GM18508 (cell line): ENCODE data around the gene UNK.
"Not testable (repeated sequence)": the region's sequence is repeated elsewhere in the genome, so short reads cannot be mapped to it uniquely, and the experiment has no call there.

Experiments
- ATAC-seq: cut with Tn5 transposase; IDR thresholded peaks from one replicate; pipeline ENCODE4 v1.9.1; 2021; ENCODE audit warnings: moderate number of reproducible peaks; ENCODE audit not compliant: insufficient read depth, unreplicated experiment

UNK gene

DNA sequence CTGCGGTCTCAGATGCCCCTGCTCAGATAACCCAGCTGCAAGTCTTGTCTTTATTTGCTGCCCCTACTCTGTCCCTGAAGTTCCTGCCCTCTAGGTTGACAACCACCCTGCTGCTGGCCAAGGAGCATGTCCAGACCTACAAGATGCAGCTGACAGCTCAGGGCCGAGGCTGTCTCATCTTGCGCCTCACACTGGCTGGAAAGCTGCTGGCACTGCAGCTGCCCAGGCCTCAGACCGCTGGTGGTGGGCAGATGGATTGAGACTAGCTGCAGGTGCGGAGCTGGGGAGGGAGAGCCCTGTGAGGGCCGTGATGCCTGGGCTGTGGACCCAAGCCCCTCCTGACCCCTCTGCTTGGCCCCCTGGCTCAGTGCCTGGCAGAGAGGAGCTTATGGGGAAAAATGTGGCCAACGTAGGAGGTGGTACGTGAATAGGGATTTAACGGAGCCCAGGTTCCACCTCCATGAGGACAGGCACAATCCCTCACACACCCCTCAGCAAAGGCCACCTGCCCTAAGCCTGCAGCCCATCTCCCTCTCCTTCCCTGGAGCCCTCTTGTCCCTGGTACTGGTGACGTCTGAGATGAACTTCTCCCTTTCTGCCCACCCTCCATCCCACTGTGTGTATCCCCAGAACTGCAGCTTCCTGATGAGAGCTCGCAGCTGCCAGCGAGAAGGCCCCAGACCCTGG is 11.3 kb upstream of the UNK start:
- ATAC-seq, result no peak

DNA sequence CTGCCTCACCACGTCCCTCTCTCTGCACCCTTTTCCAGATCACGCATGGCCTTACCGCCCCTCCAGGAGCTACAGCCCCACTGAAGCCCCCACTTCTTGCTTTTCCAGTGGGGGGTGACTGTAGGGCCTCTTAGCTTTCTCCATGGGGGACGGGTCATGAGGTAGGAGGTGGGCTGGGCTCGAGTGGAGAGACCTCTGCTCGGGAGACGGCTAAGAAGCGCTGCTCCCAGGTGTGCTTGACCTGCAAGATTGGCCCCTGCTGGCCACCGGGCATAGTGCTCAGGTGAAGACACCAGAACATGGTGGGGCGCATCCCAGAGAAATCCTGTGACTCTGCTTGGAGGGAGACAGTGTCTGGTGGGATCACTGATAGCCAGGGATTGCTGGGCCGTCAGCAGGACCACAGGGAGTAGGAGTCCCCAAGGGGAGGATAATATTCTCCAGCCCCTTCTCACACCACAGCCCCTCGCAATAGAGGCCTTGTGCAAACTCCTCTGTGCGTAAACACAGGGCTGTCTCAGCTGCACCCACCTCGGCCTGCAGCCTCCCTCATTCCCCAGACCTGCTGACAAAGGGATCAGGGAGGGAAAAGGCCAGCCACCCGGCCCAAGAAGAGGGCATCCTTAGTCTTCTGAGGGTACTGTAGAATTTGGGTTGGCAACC is 10.7 kb upstream of the UNK start:
- no peak for ATAC-seq

DNA sequence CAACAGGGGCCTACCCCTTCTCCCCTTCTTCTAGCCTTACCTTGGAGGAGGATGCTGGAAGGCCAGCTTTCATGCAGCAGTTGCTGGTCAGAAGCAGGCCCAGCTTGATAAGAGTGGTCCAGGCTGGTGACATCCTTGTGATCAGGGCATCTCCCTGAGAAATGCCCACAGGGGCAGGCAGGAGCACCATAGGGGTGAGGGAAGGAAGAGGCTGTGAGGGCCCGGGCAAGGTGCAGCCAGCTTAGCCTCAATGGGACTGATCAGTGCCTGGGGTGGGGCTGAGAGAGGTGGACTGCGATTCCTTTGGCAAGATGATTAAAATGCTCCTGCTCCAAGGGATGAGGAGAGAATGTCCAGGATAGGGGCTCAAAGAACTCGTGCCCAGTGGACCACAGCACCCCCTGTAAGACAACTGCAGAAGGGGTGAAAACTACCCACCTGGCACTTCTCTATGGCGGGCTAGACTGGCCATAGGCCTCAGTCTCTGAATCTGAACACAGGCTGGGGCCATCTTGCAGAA is 10.1 kb upstream of the UNK start:
- ATAC-seq, result no peak

DNA sequence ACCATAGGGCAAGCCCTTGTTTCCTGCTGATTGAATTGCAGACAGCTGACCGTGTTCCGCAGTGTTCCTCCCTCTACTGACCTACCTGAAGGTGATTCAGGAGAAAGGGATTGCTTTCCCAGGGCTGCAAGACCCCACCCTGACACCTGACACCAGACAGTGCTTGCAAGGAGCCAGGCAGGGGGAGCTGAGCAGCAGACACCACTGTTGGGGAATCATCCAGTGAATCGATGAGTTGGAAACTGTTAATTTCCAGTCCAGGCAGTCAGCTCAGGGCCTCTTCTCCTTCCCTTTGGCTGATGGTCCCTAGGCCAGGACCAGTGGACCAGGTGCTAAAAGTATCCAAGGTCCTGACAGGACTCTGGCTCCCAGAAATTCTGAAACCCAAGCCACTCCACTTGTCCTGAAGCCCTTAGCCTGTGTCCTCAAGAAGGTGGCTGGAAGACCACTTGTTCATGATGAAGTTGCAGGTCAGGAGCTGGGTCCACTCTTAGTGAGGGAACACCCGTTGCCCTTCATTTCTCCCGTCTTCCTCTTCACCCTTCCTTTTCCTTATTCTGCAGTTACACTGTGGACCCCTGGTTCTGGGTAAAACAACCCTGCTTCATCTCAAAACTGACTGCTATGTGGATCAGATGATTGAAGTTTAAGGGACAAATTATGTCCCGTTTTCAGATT is 9.5 kb upstream of the UNK start:
- ATAC-seq, result no peak

DNA sequence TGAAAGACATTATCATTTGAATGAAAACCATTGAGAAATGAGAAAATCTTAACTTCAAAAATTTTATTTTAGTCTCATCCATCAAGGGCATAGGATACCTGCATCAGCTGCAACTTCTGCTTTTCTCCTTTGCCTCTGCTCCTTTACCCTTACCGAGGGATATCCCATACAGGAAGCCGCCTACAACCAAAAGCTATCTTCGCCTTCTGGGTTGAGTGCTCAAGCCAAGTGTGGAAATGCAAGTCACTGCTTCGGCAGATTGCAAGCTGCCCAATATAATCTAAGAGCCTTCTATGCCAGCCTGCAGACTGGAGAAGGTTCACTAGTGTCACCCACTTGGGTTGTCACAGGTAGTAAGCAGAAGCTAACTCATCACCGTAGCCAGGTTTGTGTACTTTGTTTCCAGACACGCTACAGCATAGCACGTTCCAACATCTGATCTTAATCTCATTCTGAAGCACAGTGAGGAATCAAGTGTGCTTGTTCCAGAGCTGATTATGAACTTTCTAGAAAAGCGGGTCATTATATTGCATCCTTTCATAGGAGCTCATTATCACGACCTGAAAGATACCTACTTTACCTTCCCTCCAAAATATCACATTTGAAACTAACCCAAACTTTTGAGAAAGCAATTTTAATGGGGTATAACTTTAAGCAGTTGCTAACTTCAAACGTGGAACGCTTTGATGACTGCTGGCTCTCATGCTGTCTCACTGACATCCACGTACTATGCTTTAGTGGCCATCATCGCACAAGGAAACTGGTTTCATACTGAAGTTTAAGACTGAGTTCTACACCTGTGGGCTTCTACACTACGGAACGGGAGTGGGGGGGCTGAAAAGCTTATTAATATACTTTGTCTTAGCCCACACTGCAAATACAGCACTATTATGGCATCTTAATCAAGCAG is 8.0 kb upstream of the UNK start:
- ATAC-seq, result no peak

DNA sequence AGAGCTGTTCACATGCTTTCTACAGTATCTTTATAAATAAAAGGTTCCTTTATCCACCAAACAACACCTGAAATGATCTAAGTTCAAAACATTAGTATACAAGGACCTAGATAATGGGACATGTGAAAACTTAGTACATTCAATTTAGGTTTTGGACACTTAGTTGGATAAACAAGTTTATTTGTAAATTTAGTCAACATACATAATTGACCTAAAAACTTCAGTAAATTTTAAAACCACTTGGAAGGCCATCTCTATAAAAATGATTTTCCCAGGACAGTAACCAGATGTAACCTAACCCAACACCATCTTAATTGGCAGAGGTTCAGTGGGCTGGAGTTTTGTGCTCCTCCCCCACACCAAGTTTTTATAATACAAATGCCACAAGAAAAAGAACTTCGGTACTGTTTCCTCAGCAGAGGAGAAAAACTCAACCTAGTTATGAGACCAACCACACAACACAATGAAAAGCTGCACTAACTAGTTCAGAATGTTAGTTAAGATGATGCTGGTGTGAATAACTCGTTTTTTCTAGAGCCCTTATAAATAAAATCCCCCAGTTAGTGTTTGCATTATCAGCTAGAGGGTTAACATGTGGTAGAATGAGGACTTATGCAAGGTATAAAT is 7.2 kb upstream of the UNK start:
- ATAC-seq, result no peak

DNA sequence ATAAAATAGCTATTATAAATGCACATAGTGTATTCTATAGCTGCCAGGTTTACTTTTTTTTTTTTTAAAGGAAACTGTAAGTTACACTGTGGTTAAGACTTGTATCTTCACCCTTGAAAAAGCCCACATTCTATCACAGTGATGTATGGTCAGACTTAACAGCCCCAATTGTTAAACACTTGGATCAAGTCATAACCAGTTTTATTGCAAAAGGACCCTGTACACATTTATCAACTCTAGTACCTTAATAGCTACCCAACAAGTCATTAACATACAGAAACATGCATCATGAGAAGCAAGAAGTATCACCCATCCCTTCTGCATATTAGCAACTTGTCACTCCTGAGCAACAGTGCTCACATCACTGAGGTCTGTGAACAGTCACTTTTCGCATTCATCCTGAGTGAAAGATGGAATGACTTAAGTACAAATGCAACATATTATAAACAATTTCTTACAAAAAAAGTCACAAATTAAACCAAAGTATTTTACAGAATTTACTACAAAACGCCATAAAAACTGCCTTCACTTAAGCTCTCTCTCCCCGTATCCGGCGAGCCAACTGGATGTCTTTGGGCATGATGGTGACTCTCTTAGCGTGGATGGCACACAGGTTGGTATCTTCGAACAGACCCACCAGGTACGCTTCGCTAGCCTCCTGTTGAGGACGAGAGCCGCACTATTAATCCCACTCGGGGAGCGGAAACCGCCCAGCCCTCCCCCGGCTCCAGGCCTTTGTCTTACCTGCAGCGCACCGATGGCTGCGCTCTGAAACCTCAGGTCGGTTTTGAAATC is 6.3 kb upstream of the UNK start:
- not testable (repeated sequence) for ATAC-seq

DNA sequence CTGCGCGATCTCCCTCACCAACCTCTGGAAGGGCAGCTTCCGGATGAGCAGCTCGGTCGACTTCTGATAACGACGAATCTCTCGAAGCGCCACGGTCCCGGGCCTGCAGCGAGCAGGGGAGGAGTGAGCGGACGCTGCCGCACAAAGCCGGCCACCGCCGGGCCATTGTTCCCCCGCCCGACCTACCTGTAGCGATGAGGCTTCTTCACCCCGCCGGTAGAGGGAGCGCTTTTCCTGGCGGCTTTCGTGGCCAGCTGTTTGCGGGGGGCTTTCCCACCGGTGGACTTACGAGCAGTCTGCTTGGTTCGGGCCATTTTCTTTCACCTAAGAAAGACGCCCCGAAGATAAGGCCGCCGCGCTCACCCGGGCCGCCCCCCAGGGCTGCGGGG is 5.8 kb upstream of the UNK start:
- no peak for ATAC-seq

DNA sequence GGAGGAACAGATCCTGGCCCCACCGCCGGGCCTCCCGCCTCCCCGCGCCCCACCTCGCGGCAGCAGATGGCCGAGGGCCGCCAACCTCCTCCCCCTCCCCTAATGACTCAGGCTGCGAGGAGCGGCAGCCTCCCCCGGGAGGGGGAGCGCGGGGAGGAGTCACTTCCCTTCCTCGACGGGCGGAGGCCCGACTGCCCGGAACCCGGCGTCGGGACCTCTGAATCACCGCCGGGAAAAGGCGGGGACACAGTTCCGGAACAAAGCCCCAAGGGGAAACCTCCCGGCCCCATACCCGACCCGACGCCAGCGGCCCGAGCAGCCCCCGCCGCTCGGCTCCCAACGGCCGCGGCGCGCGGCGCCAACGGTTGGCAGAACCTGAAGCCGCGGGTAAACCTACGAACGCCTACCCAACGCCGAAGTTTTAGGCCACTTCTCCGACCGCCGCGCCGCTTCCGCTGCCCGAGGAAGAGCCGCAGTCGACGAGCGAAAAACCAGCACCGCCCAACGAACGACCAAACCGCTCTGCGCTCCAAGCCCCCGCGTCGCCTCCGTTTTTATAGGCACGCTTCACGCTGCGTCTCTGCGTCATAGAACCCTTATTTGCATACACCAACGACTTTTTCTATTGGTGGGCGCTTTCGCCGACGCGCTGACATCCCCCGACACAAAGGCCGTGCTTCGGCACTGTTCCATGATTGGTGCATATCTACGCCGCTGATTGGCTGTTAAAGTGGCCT is 5.2 kb upstream of the UNK start:
- ATAC-seq, result peak; percentile 68

DNA sequence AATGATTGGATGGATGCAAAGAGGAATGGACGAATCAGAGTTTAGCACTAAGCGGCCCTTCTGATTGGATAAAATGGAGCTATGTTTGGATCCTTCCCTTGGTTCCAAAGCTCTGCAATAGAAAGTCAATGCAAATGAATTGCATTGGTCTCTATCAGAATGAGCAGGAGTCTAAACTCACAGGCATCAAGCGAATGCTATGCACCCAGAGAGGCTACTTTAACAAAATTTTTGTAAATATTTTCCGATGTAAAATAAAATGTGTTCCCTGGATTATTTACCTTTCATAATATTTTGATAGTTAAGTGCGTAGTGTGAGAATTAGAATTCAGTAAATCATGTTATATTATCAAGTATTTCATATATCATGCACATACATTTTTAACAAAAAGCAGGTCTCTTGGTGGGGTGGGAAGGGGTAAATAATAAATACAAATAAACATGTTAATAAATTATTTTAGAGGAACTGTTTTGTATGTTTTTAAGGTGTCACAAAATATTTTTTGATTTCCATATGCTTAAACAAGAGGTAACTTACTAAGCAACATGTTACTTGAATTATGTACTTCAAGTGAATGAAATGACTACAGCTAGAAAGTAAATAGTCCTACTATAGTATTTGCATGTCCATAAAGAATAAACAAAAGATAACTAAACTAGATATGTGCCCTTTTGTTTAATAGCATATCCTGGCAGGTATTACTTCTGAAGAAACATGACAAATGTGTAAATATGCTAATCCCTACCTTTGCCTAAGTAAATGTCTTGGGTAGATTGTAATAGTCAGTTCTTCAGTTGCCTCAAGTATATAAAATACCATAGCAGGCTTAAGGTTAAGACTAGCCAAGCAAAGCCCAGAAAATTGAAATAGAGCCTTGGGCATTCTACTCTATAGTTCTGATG is 4.4 kb upstream of the UNK start:
- no peak for ATAC-seq

DNA sequence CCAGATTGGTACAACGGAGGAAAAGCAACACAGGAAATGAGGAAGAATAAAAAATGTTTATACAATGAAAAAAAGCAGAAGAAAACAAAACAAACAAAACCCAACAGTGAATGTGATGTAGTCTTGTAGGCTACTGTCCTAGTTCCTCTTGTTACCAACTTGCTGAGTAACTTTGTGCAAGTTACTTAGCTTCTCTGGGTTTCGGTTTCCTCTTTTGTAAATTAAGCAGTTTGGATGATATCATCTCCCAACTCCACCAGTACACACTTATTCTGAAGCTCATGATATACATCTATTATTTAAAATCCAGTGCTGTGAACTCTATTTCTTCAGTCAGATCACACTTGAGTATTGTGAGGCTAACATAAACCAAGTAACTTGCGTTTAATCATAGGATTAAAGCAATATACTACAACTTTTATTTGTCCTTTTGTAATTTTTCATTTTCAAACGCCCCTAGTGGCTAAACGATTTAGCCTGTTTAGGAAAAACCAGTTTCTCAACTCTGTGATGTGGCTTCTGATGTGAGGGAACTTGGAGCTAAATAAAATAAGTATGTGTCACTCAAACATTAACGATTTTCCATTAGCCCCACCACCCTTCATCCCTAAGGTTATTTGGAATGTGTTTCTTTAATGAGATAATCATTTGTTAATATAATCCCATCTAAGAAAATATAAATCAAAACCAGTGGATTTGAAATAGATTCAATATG is 1.4 kb upstream of the UNK start:
- ATAC-seq, result no peak

DNA sequence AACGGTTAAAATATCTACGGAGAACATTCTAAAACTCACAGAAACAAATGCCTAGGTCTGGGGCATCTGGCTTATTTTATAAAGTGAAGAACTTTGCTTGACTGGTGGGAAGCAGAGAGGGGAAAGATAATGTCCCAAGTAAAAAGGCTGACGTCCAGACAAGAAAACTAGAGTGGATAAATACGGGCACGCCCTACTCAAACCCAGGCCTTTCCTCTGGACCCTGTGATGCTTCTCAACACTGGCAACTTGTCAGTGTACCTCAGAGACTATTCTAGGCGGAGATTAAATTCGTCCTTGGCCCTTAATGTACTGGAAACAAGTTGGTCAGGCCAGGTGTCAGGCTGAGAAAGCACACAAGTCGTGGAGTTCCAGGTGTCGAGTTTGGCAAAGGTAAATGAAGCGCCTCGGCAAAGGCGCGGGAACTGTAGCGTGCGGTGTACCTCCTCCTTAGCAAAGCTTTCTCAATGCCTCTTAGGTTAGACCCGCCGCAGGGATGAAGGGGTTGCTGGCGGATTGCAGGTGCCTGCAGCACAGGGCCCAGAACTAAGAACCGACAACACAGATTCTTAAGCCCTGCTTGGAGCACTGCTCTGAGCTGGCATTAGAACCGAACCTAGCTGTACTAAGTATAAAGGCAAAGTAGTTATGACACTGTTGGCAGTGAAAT is 668 bp upstream of the UNK start:
- ATAC-seq, result no peak

DNA sequence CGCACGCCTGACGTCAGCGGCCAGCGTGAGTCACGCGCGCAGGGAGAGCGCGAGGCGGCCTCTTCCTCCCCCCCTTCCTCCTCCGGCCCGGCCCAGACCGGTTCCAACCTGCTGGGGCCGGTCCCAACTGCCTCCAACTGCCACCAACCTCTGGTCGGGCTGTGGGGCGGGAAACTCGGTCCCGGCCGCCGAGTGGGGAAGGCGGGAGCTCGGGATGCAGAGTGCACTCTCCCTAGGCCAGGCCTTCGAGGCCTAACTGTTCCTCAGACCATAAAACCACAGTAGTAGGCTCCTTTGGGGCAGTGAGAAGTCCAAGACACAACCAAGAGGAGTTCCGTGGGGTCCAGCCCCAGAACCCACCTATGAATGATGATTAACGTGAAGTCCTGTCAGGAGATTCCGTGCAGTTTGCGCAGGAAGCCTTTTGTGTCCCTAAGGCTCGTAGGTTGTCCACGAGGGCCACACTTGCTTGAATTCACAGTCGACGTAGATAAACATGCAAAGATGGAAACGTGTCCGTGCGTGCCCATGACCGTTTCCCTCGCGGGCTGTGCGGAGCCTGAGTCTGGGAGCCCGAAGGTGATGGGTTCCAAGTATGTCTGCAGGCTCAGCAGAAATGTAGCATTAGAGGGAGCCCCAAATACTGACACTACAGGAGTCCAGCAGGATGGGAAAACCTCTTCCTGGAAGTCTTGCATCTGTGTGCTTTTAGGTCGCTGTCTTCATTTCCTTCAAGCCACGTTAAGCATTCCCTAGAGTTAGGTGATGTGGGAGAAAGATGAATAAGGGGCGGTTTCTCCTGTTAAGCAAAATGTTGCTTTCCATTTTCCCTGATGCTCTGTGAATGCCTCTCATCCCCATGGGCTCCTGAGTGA is 647 bp downstream of the UNK start:
- no peak for ATAC-seq

DNA sequence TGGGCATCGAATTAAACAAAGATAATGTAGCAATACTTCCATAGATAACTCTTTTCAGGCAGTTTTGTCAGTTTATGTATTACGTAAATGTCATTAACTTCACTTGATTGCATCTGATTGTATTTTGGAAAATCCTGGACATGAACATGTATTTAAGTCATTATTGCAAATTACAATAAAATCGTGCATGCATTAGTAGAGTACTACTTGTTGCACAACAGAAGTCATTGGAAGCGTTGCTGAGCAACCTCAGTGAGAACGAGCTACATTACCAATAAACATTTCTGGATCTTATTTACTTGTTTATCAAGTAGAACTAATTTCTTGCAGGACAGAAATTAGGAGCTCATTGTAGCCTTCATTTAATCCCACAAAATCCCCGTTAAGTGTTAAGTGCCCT is 6.6 kb downstream of the UNK start:
- no peak for ATAC-seq

DNA sequence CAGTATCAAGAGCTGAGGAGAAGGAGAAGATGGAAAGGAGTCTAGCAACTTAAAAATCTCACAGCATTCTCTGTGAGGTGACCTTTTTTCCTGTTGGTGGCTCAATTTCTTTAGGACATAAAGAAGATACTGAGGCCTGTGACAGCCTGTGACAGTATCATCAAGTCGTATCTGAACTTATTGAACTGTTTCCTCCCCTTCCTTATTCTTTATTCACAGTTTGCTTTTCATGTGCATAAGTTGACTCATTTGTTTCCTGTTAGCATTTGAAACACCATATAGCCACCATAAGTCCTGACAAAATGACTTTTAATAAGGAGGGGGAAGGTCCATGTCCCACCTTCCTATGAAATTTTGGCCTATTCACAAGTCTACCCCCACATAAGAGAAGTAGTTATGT is 8.9 kb downstream of the UNK start:
- ATAC-seq, result no peak
